Kidney glomerular epithelial cell (primary cell): ENCODE results near the gene BMP2K.
A peak's percentile ranks its signal among the peaks of the same experiment; 100 is the strongest.
"Not testable (repeated sequence)": the region's sequence is repeated elsewhere in the genome, so short reads cannot be mapped to it uniquely, and the experiment has no call there.

Source experiments
- DNase-seq: peaks from one replicate; lab custom pipeline; 2025; lab: John Stamatoyannopoulos, UW

BMP2K gene

GRCh38 chr4:78864405-78865024, 88.4 kb downstream of the BMP2K start:
- DNase-seq = peak; percentile 67

GRCh38 chr4:78865451-78865850, 89.3 kb downstream of the BMP2K start:
- DNase-seq = no peak

- DNase-seq = not testable (repeated sequence)
These were observed 92.6 kb downstream of the BMP2K start for GRCh38 chr4:78868712-78869111.

GRCh38 chr4:78870056-78870455, 93.9 kb downstream of the BMP2K start:
- no peak for DNase-seq

- DNase-seq = no peak
These were observed 100.6 kb downstream of the BMP2K start for GRCh38 chr4:78876568-78877320.

GRCh38 chr4:78878031-78878430, 101.9 kb downstream of the BMP2K start:
- no peak for DNase-seq

- no peak for DNase-seq
These were observed 104.8 kb downstream of the BMP2K start for GRCh38 chr4:78880874-78881492.

- DNase-seq = no peak
These were observed 109.4 kb downstream of the BMP2K start for GRCh38 chr4:78885598-78885997.

- DNase-seq = no peak
These were observed 113.8 kb downstream of the BMP2K start for GRCh38 chr4:78889955-78890354.

- DNase-seq = no peak
These were observed 123.2 kb downstream of the BMP2K start for GRCh38 chr4:78899302-78899701.

- no peak for DNase-seq
These were observed 125.7 kb downstream of the BMP2K start for GRCh38 chr4:78901882-78902281.

GRCh38 chr4:78902298-78902697, 126.1 kb downstream of the BMP2K start:
- DNase-seq = no peak

GRCh38 chr4:78904143-78904542, 128.0 kb downstream of the BMP2K start:
- DNase-seq = no peak

GRCh38 chr4:78907638-78908037, 131.5 kb downstream of the BMP2K start:
- no peak for DNase-seq

GRCh38 chr4:78908974-78909373, 132.8 kb downstream of the BMP2K start:
- not testable (repeated sequence) for DNase-seq

- no peak for DNase-seq
These were observed 134.5 kb downstream of the BMP2K start for GRCh38 chr4:78910612-78911011.

- no peak for DNase-seq
These were observed 146.1 kb downstream of the BMP2K start for GRCh38 chr4:78922207-78922606.

GRCh38 chr4:78923464-78924312, 147.5 kb downstream of the BMP2K start:
- no peak for DNase-seq

GRCh38 chr4:78926826-78927225, 150.7 kb downstream of the BMP2K start:
- DNase-seq = no peak

- no peak for DNase-seq
These were observed 152.7 kb downstream of the BMP2K start for GRCh38 chr4:78928835-78929234.

GRCh38 chr4:78930016-78930629, 154.0 kb downstream of the BMP2K start:
- DNase-seq = no peak

- no peak for DNase-seq
These were observed 160.8 kb downstream of the BMP2K start for GRCh38 chr4:78936989-78937388.
